HG03439 (cell line): Measurements from ENCODE around the gene MAN1A1.
"Not testable (repeated sequence)": the region's sequence is repeated elsewhere in the genome, so short reads cannot be mapped to it uniquely, and the experiment has no call there.

ENCODE experiments used
- ATAC-seq: cut with Tn5 transposase; IDR thresholded peaks from one replicate; pipeline ENCODE4 v1.9.1; 2021; ENCODE audit warnings: mild to moderate bottlenecking, moderate library complexity; ENCODE audit not compliant: unreplicated experiment

MAN1A1 gene

GRCh38 chr6:119349361-119350201 lies at the start of gene MAN1A1:
Gene MAN1A1 (minus strand): TSS chr6:119349761. CDS start chr6:119349065, 696 bp downstream.
- peak; percentile 74 for ATAC-seq

- ATAC-seq: no peak
Measured at GRCh38 chr6:119395192-119395591, 45.6 kb upstream of the MAN1A1 start.

- ATAC-seq: no peak
Measured at GRCh38 chr6:119390247-119390793, 40.8 kb upstream of the MAN1A1 start.

GRCh38 chr6:119385994-119386393 lies 36.4 kb upstream of the MAN1A1 start:
- no peak for ATAC-seq

GRCh38 chr6:119384444-119384843 lies 34.9 kb upstream of the MAN1A1 start:
- ATAC-seq: no peak

GRCh38 chr6:119379809-119380208 lies 30.2 kb upstream of the MAN1A1 start:
- no peak for ATAC-seq

- ATAC-seq: not testable (repeated sequence)
Measured at GRCh38 chr6:119377043-119377442, 27.5 kb upstream of the MAN1A1 start.

GRCh38 chr6:119370080-119370479 lies 20.5 kb upstream of the MAN1A1 start:
- no peak for ATAC-seq

GRCh38 chr6:119368921-119369320 lies 19.4 kb upstream of the MAN1A1 start:
- ATAC-seq: no peak

- no peak for ATAC-seq
Measured at GRCh38 chr6:119361209-119361608, 11.6 kb upstream of the MAN1A1 start.

- no peak for ATAC-seq
Measured at GRCh38 chr6:119360262-119360915, 10.8 kb upstream of the MAN1A1 start.

- ATAC-seq: no peak
Measured at GRCh38 chr6:119355890-119356289, 6.3 kb upstream of the MAN1A1 start.

- no peak for ATAC-seq
Measured at GRCh38 chr6:119355157-119355556, 5.6 kb upstream of the MAN1A1 start.

GRCh38 chr6:119353696-119354095 lies 4.1 kb upstream of the MAN1A1 start:
- no peak for ATAC-seq

GRCh38 chr6:119352001-119352400 lies 2.4 kb upstream of the MAN1A1 start:
- ATAC-seq: no peak

- no peak for ATAC-seq
Measured at GRCh38 chr6:119350952-119351372, 1.4 kb upstream of the MAN1A1 start.

GRCh38 chr6:119350202-119350951 lies 816 bp upstream of the MAN1A1 start:
- peak; percentile 7 for ATAC-seq

- ATAC-seq: peak; percentile 2
Measured at GRCh38 chr6:119348748-119349360, 707 bp downstream of the MAN1A1 start.

GRCh38 chr6:119348096-119348747 lies 1.3 kb downstream of the MAN1A1 start:
- ATAC-seq: peak; percentile 33

- peak; percentile 34 for ATAC-seq
Measured at GRCh38 chr6:119347466-119348095, 2.0 kb downstream of the MAN1A1 start.
